GM23338 (cell line): ENCODE measurements around the gene MICAL1. TPM values are rescaled to one million over a fixed set of nuclear protein-coding genes. Genes with fewer than 3 reads are reported as not detected.

Experiments used
- ATAC-seq: fragments of 200-7000 bp; cut with Tn5 transposase; 3 replicates; pipeline ENCODE4 v1.9.1; 2020
- DNase-seq: peaks from one replicate; pipeline ENCODE4 v3.0.0-alpha.2; 2015; ENCODE audit warnings: low spot score
- H2AFZ ChIP-seq: fragments of 200-600 bp; sonication (generic); 2 replicates; pipeline ENCODE4 v1.8.0; 2016; ENCODE audit warnings: antibody characterized with exemption, mild to moderate bottlenecking, moderate library complexity
- H3F3A ChIP-seq: fragments of 200-600 bp; sonication (generic); replicated peaks from 2 replicates; pipeline ENCODE4 v1.8.0; 2017; ENCODE audit warnings: antibody characterized with exemption, mixed run types, low read depth
- H3K27ac ChIP-seq: fragments of 200-600 bp; sonication (generic); 2 replicates; pipeline ENCODE4 v1.6.1; 2016; ENCODE audit warnings: low read depth
- H3K27me3 ChIP-seq: fragments of 200-600 bp; sonication (generic); 2 replicates; pipeline ENCODE4 v1.8.0; 2016; ENCODE audit warnings: mild to moderate bottlenecking, mixed run types, moderate library complexity; ENCODE audit not compliant: insufficient read depth
- H3K36me3 ChIP-seq: fragments of 200-600 bp; sonication (generic); 2 replicates; pipeline ENCODE4 v1.8.0; 2016; ENCODE audit warnings: mild to moderate bottlenecking; ENCODE audit not compliant: insufficient read depth
- H3K4me1 ChIP-seq: fragments of 200-600 bp; sonication (generic); 2 replicates; pipeline ENCODE4 v1.8.0; 2016; ENCODE audit warnings: mild to moderate bottlenecking, moderate library complexity; ENCODE audit not compliant: insufficient read depth
- H3K4me2 ChIP-seq: fragments of 200-600 bp; sonication (generic); 2 replicates; pipeline ENCODE4 v1.7.1; 2017; ENCODE audit warnings: mixed run types
- H3K4me3 ChIP-seq: fragments of 200-600 bp; sonication (generic); 2 replicates; pipeline ENCODE4 v1.6.1; 2016; ENCODE audit warnings: mixed run types
- H3K79me2 ChIP-seq: fragments of 200-600 bp; sonication (generic); replicated peaks from 2 replicates; pipeline ENCODE4 v1.8.0; 2017; ENCODE audit warnings: mild to moderate bottlenecking; ENCODE audit not compliant: insufficient read depth
- H3K9me2 ChIP-seq: fragments of 200-600 bp; sonication (generic); 2 replicates; pipeline ENCODE4 v1.8.0; 2017; ENCODE audit not compliant: insufficient read depth
- H4K20me1 ChIP-seq: fragments of 200-600 bp; sonication (generic); replicated peaks from 2 replicates; pipeline ENCODE4 v1.8.0; 2017; ENCODE audit warnings: mild to moderate bottlenecking; ENCODE audit not compliant: insufficient read depth
- H3K27ac Mint-ChIP-seq: 2 replicates; pipeline ENCODE4 v1.8.0; 2020; ENCODE audit warnings: inconsistent platforms, mild to moderate bottlenecking, moderate library complexity, mixed read lengths
- H3K27me3 Mint-ChIP-seq: 3 replicates; pipeline ENCODE4 v1.8.0; 2022; ENCODE audit warnings: low read depth, mild to moderate bottlenecking, moderate library complexity, mixed read lengths, inconsistent platforms; ENCODE audit not compliant: insufficient read depth, poor library complexity
- H3K36me3 Mint-ChIP-seq: 3 replicates; pipeline ENCODE4 v1.8.0; 2021; ENCODE audit warnings: low read depth, mild to moderate bottlenecking, inconsistent platforms, moderate library complexity, mixed read lengths
- H3K4me1 Mint-ChIP-seq: 3 replicates; pipeline ENCODE4 v1.8.0; 2020; ENCODE audit warnings: mild to moderate bottlenecking, inconsistent platforms, mixed read lengths
- H3K4me3 Mint-ChIP-seq: 3 replicates; pipeline ENCODE4 v1.8.0; 2021; ENCODE audit warnings: moderate library complexity, mild to moderate bottlenecking, inconsistent platforms, mixed read lengths
- H3K9me3 Mint-ChIP-seq: 3 replicates; pipeline ENCODE4 v1.8.0; 2020; ENCODE audit warnings: moderate library complexity, mild to moderate bottlenecking, inconsistent platforms, mixed read lengths
- CREB1 ChIP-seq: fragments of 250-450 bp; sonication (Bioruptor Pico); IDR thresholded peaks from 2 replicates; pipeline ENCODE4 v1.5.0; 2020; ENCODE audit warnings: low read depth, mild to moderate bottlenecking, moderate library complexity
- ETS1 ChIP-seq: IDR thresholded peaks from 2 replicates; pipeline ENCODE4 v1.6.1; 2016; ENCODE audit warnings: antibody characterized with exemption
- EZH2 ChIP-seq: fragments of 200-600 bp; sonication (generic); IDR thresholded peaks from one replicate; pipeline ENCODE4 v1.8.0; 2017; ENCODE audit warnings: antibody characterized with exemption, mild to moderate bottlenecking, low read depth; ENCODE audit not compliant: unreplicated experiment
- EZH2phosphoT487 ChIP-seq: fragments of 200-600 bp; sonication (generic); IDR thresholded peaks from one replicate; pipeline ENCODE4 v1.8.1; 2018; ENCODE audit warnings: antibody characterized with exemption; ENCODE audit not compliant: unreplicated experiment
- JUNB ChIP-seq: IDR thresholded peaks from one replicate; pipeline ENCODE4 v1.6.1; 2016; ENCODE audit warnings: antibody characterized with exemption; ENCODE audit not compliant: unreplicated experiment
- NANOG ChIP-seq: IDR thresholded peaks from 2 replicates; pipeline ENCODE4 v1.6.1; 2016; ENCODE audit warnings: antibody characterized with exemption, borderline replicate concordance
- POLR2AphosphoS5 ChIP-seq: IDR thresholded peaks from 2 replicates; pipeline ENCODE4 v1.6.1; 2016; ENCODE audit warnings: antibody characterized with exemption, low read depth
- REST ChIP-seq: IDR thresholded peaks from one replicate; pipeline ENCODE4 v1.6.1; 2018; ENCODE audit warnings: antibody characterized with exemption; ENCODE audit not compliant: unreplicated experiment
- STAT1 ChIP-seq: IDR thresholded peaks from one replicate; pipeline ENCODE4 v1.6.1; 2016; ENCODE audit warnings: antibody characterized with exemption; ENCODE audit not compliant: unreplicated experiment
- ZNF114 ChIP-seq: fragments of 250-450 bp; sonication (Bioruptor Pico); IDR thresholded peaks from 2 replicates; pipeline ENCODE4 v1.5.0; 2020; ENCODE audit warnings: mild to moderate bottlenecking, moderate library complexity
- ZNF331 ChIP-seq: fragments of 250-450 bp; sonication (Bioruptor Pico); IDR thresholded peaks from 2 replicates; pipeline ENCODE4 v1.5.0; 2020; ENCODE audit warnings: low read depth, mild to moderate bottlenecking, moderate library complexity
- ZNF462 ChIP-seq: fragments of 250-450 bp; sonication (Bioruptor Pico); IDR thresholded peaks from 2 replicates; pipeline ENCODE4 v1.5.0; 2020; ENCODE audit warnings: mild to moderate bottlenecking, moderate library complexity
- polyA plus RNA-seq: library from polyadenylated mRNA; unstranded; fragments of >200 nt; fragmentation: Nextera tagmentation; extraction: Ambion mirVana; gene quantifications from 2 replicates; pipeline ENCODE4 v1.2.1, GENCODE V29; 2016
- total RNA-seq: library from RNA; depleted of rRNA; stranded (reverse); fragments of >200 nt; shearing (Covaris generic); gene quantifications from 2 replicates; pipeline ENCODE4 v1.2.3, GENCODE V29; 2014

Gene MICAL1
- total and polyA plus RNA-seq, 2 experiments from 2014 or later, result 27.8 to 77.8 TPM

GRCh38 chr6:109478841-109479624 is 23.5 kb upstream of the MICAL1 start (continued):
- no peak for TF ChIP-seq JUNB

GRCh38 chr6:109478222-109478805 is 22.7 kb upstream of the MICAL1 start:
- H3K4me3 Mint-ChIP-seq, result peak overlapping the region; percentile 42
- Histone ChIP-seq H3K36me3 (peaks cover 52% of the 10 kb centered on the region), H3K79me2 (peaks cover 82% of the 10 kb centered on the region), H3K4me1 (peaks cover 42% of the 10 kb centered on the region), H3K9me2 (no peaks in the 10 kb centered on the region), H2AFZ (no peak overlapping the region), H4K20me1 (peaks cover 56% of the 10 kb centered on the region), H3K4me3 (peak overlapping the region; percentile 75), H3K27ac (peak overlapping the region; percentile 65), H3K27me3 (no peaks in the 10 kb centered on the region), H3K4me2 (peak overlapping the region; percentile 81), H3F3A (no peaks in the 10 kb centered on the region)
- H3K27ac Mint-ChIP-seq, result peak overlapping the region; percentile 82; the same call in 1 of the 2 replicates
- peaks cover 40% of the 10 kb centered on the region for H3K4me1 Mint-ChIP-seq
- DNase-seq (no peak), ATAC-seq (no peak)
- peaks cover 3% of the 10 kb centered on the region for H3K27me3 Mint-ChIP-seq
- peaks cover 75% of the 10 kb centered on the region for H3K36me3 Mint-ChIP-seq
- no peaks in the 10 kb centered on the region for H3K9me3 Mint-ChIP-seq
- TF ChIP-seq POLR2AphosphoS5 (no peak), REST (no peak), ETS1 (no peak), STAT1 (no peak), CREB1 (CRISPR knock-in tag) (no peak), ZNF462 (no peak), ZNF114 (no peak), ZNF331 (CRISPR knock-in tag) (no peak), JUNB (no peak), NANOG (no peak), EZH2 (no peak), EZH2phosphoT487 (no peak)
